Measurements from ENCODE around the gene IVD. TPM values are rescaled to one million over a fixed set of nuclear protein-coding genes. Genes with fewer than 3 reads are reported as not detected.

IVD gene
- total and polyA plus RNA-seq, 9 of the 15 experiments (the other 6 are each of a cell fraction or from before 2014, with no cell fraction given), result 0.15 to 4.5 (median 2.4) TPM

DNA sequence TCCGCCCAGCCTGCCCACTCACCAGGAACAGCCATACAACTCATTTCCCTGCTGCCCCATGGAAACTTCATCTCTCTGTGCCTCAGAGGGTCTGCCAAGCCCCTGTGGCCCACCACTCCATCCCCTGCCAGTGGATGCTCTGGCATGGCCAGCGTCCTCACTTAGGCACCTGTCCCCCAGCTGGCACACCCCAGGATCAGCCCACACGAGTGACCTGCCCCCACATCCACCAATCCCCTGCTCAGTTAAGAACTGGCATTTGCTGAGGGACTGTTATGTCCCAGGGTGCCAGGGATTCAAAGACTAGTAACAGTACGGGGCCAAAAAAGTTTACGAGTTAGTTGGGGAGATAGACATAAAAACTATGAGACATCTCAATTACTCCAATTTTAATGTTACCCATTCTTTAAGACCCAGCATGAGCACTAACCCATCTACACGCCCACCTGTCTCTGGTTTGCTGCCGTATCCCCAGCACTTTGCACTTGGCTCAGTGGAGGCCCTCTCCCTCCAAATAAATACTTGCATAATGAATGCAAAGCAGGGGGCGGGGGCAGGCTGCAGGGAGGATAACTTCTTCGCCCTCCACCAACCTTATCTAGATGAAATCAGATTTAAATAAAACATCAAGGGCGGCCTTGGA lies 23.6 kb downstream of the IVD start (continued):
- TF ChIP-seq, protein P1, sequence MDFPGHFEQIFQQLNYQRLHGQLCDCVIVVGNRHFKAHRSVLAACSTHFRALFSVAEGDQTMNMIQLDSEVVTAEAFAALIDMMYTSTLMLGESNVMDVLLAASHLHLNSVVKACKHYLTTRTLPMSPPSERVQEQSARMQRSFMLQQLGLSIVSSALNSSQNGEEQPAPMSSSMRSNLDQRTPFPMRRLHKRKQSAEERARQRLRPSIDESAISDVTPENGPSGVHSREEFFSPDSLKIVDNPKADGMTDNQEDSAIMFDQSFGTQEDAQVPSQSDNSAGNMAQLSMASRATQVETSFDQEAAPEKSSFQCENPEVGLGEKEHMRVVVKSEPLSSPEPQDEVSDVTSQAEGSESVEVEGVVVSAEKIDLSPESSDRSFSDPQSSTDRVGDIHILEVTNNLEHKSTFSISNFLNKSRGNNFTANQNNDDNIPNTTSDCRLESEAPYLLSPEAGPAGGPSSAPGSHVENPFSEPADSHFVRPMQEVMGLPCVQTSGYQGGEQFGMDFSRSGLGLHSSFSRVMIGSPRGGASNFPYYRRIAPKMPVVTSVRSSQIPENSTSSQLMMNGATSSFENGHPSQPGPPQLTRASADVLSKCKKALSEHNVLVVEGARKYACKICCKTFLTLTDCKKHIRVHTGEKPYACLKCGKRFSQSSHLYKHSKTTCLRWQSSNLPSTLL (IDR thresholded peaks at IDR 0.05), result no peak
- no peak for TF ChIP-seq SMARCE1 (IDR thresholded peaks at IDR 0.05)
- TF ChIP-seq, protein P2, sequence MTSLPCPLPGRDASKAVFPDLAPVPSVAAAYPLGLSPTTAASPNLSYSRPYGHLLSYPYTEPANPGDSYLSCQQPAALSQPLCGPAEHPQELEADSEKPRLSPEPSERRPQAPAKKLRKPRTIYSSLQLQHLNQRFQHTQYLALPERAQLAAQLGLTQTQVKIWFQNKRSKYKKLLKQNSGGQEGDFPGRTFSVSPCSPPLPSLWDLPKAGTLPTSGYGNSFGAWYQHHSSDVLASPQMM (CRISPR knock-in tag; IDR thresholded peaks at IDR 0.05), result no peak

DNA sequence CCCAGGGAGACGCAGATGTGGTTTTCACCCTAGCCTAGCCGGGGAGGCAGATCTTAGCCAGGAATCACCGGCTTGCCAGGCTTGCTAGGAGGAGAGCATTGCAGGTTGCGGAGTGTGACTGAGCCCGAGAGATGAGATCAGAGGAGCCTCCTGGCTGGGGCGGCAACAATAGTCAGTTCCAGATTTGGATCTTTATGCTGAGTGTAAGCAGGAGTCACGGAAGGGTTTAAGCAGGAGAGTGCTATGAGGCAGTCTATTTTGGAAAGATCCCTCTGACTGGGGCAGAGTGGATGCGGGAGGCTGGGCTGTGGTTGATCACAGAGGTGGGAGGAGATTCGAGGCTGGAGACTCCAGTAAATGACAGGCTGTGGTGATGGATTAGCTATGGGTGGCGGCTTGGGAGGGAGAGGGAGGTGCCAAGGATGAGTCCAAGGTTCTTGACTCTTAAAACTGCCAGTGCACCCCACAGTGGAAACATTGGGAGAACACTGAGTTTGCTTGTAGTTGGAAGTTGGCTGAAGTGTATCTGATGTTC lies 24.7 kb downstream of the IVD start:
- in situ Hi-C loops (cut with MboI) (no loop called here), intact Hi-C loops (cut with micrococcal nuclease) (no loop called here)
- POLR2A ChIA-PET, result interaction anchor here (1.5 to 3.4 kb wide), 2 partner anchors 9 to 102 kb away, joined by 4 to 16 read pairs; partner anchors contain the start of gene BAHD1
- Histone ChIP-seq H3K4me2 (ENCODE audit: insufficient read depth, low read length) (peak overlapping the region; percentile 63), H3K27ac (ENCODE audit: extremely low read depth, low read depth, low read length) (no peak overlapping the region; the same call in 2 of the 3 replicates), H3K9ac (ENCODE audit: insufficient read depth in 1 of 2, low read depth in 2 of 2, low read length in 2 of 2) (peak overlapping the region in 1 of 2 experiments; percentile 51; a peak in 1 of 4 replicates), H3K9me1 (ENCODE audit: control insufficient read depth, insufficient read depth, low read length) (no peaks in the 10 kb centered on the region), H3K4me3 (no peak overlapping the region), H4K20me1 (replicated peaks; ENCODE audit: control insufficient read depth, insufficient read depth, low read length) (no peaks in the 10 kb centered on the region), H3K79me2 (ENCODE audit: control insufficient read depth, insufficient read depth, low read length) (no peaks in the 10 kb centered on the region), H3K4me1 (replicated peaks in 1 of 2; ENCODE audit: control insufficient read depth in 2 of 2, insufficient read depth in 2 of 2, low read length in 2 of 2) (peaks cover 28 to 34% of the 10 kb centered on the region in 2 experiments; a peak in 4 of 5 replicates), H3K27me3 (ENCODE audit: control insufficient read depth in 2 of 2, insufficient read depth in 2 of 2, low read length in 2 of 2) (no peaks in the 10 kb centered on the region), H2AFZ (ENCODE audit: low read depth, low read length) (peak overlapping the region; percentile 43), H3K36me3 (ENCODE audit: control insufficient read depth, insufficient read depth, low read length) (no peaks in the 10 kb centered on the region), H3K9me3 (replicated peaks; ENCODE audit: control insufficient read depth, insufficient read depth, low read depth, low read length) (no peaks in the 10 kb centered on the region)
- CTCF ChIA-PET (ENCODE audit: low intra/inter-chr PET ratio), result interaction anchor here (0.7 kb wide), 1 partner anchor 79 kb away, joined by 4 read pairs; no protein-coding TSS in a partner anchor
- DNase-seq (ENCODE audit: extremely low read depth in 1 of 4, low spot score in 3 of 4), result peak; percentile 64 to 82 (median 71)
- ATAC-seq, result peak; percentile 88
- peak; percentile 82 for FAIRE-seq
- BruUV-seq (replicated peaks), result no TSS peak
- WGBS (ENCODE audit: insufficient coverage, low coverage, missing lambda C conversion rate), result 4% methylated on average over 10 of the region's 10 CpGs
- TF ChIP-seq HDAC6 (IDR thresholded peaks at IDR 0.05; ENCODE audit: low read depth, low read length), result no peak
- TF ChIP-seq C11orf30 (IDR thresholded peaks at IDR 0.05; ENCODE audit: low read depth), result peak; percentile 77
- TF ChIP-seq, protein P3, sequence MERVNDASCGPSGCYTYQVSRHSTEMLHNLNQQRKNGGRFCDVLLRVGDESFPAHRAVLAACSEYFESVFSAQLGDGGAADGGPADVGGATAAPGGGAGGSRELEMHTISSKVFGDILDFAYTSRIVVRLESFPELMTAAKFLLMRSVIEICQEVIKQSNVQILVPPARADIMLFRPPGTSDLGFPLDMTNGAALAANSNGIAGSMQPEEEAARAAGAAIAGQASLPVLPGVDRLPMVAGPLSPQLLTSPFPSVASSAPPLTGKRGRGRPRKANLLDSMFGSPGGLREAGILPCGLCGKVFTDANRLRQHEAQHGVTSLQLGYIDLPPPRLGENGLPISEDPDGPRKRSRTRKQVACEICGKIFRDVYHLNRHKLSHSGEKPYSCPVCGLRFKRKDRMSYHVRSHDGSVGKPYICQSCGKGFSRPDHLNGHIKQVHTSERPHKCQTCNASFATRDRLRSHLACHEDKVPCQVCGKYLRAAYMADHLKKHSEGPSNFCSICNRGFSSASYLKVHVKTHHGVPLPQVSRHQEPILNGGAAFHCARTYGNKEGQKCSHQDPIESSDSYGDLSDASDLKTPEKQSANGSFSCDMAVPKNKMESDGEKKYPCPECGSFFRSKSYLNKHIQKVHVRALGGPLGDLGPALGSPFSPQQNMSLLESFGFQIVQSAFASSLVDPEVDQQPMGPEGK (CRISPR knock-in tag; IDR thresholded peaks at IDR 0.05; ENCODE audit: borderline replicate concordance), result no peak
- peak; percentile 64; the same call in 1 of the 2 replicates for TF ChIP-seq CTBP1 (IDR thresholded peaks at IDR 0.05; ENCODE audit: borderline replicate concordance)
- no peak for TF ChIP-seq PRPF4 (IDR thresholded peaks at IDR 0.05; ENCODE audit: insufficient read depth, low read depth, low read length, poor library complexity, severe bottlenecking)
- no peak for TF ChIP-seq POLR3G (IDR thresholded peaks at IDR 0.05; ENCODE audit: extremely low read depth, insufficient read length, insufficient replicate concordance)
- TF ChIP-seq, protein P4, sequence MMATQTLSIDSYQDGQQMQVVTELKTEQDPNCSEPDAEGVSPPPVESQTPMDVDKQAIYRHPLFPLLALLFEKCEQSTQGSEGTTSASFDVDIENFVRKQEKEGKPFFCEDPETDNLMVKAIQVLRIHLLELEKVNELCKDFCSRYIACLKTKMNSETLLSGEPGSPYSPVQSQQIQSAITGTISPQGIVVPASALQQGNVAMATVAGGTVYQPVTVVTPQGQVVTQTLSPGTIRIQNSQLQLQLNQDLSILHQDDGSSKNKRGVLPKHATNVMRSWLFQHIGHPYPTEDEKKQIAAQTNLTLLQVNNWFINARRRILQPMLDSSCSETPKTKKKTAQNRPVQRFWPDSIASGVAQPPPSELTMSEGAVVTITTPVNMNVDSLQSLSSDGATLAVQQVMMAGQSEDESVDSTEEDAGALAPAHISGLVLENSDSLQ (IDR thresholded peaks at IDR 0.05), result peak; percentile 97
- TF ChIP-seq NFE2 (IDR thresholded peaks at IDR 0.05; ENCODE audit: low read depth), result peak; percentile 82
- peak; percentile 62; the same call in 1 of the 2 replicates for TF ChIP-seq ATF7 (IDR thresholded peaks at IDR 0.05)
- TF ChIP-seq, protein P5, sequence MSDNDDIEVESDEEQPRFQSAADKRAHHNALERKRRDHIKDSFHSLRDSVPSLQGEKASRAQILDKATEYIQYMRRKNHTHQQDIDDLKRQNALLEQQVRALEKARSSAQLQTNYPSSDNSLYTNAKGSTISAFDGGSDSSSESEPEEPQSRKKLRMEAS (CRISPR knock-in tag; IDR thresholded peaks at IDR 0.05), result no peak; the same call in 1 of the 2 replicates
